Measurements from ENCODE around the gene ADORA2A. TPM values are rescaled to one million over a fixed set of nuclear protein-coding genes. Genes with fewer than 3 reads are reported as not detected.
A peak's percentile ranks its signal among the peaks of the same experiment; 100 is the strongest.

The ADORA2A gene
- polyA plus RNA-seq, 1 donor from 2014 or later, result 26.6 TPM

GRCh38 chr22:24410110-24410856 lies 17.1 kb upstream of the ADORA2A start:
- no peaks in the 10 kb centered on the region for H3K9me3 Mint-ChIP-seq
- H3K27me3 Mint-ChIP-seq, result no peaks in the 10 kb centered on the region
- H3K4me3 Mint-ChIP-seq, result no peak overlapping the region
- peaks cover 2 to 5% (median 4%) of the 10 kb centered on the region in 3 donors for H3K4me1 Mint-ChIP-seq
- peak overlapping the region in 1 of 3 donors; percentile 4 for H3K27ac Mint-ChIP-seq
- peaks cover under 1% of the 10 kb centered on the region for H3K36me3 Mint-ChIP-seq

GRCh38 chr22:24411256-24412004 lies 16.0 kb upstream of the ADORA2A start:
- Mint-ChIP-seq H3K36me3 (peaks cover 2% of the 10 kb centered on the region), H3K27me3 (no peaks in the 10 kb centered on the region), H3K4me3 (no peak overlapping the region), H3K27ac (no peak overlapping the region), H3K9me3 (no peaks in the 10 kb centered on the region), H3K4me1 (peaks cover 0 to 5% (median 2%) of the 10 kb centered on the region in 3 donors)

GRCh38 chr22:24412274-24412673 lies 15.1 kb upstream of the ADORA2A start:
- Mint-ChIP-seq H3K27ac (no peak overlapping the region), H3K36me3 (peaks cover 2% of the 10 kb centered on the region), H3K27me3 (no peaks in the 10 kb centered on the region), H3K9me3 (no peaks in the 10 kb centered on the region), H3K4me3 (no peak overlapping the region), H3K4me1 (peaks cover 0 to 5% (median 2%) of the 10 kb centered on the region in 3 donors)

GRCh38 chr22:24413271-24413670 lies 14.1 kb upstream of the ADORA2A start:
- peaks cover 0 to 2% (median 0%) of the 10 kb centered on the region in 3 donors for H3K4me1 Mint-ChIP-seq
- H3K27me3 Mint-ChIP-seq, result no peaks in the 10 kb centered on the region
- no peaks in the 10 kb centered on the region for H3K9me3 Mint-ChIP-seq
- H3K36me3 Mint-ChIP-seq, result peaks cover 2% of the 10 kb centered on the region
- H3K27ac Mint-ChIP-seq, result no peak overlapping the region
- no peak overlapping the region for H3K4me3 Mint-ChIP-seq

- Mint-ChIP-seq H3K27ac (no peak overlapping the region), H3K36me3 (peaks cover 2% of the 10 kb centered on the region), H3K9me3 (no peaks in the 10 kb centered on the region), H3K4me1 (peaks cover 0 to 2% (median 0%) of the 10 kb centered on the region in 3 donors), H3K27me3 (no peaks in the 10 kb centered on the region), H3K4me3 (no peak overlapping the region)
Observed at GRCh38 chr22:24413736-24414385, 13.5 kb upstream of the ADORA2A start.

- no peak overlapping the region for H3K27ac Mint-ChIP-seq
- H3K4me1 Mint-ChIP-seq, result peaks cover 0 to under 1% (median 0%) of the 10 kb centered on the region in 3 donors
- H3K27me3 Mint-ChIP-seq, result no peaks in the 10 kb centered on the region
- peaks cover 2% of the 10 kb centered on the region for H3K36me3 Mint-ChIP-seq
- no peaks in the 10 kb centered on the region for H3K9me3 Mint-ChIP-seq
- no peak overlapping the region for H3K4me3 Mint-ChIP-seq
Observed at GRCh38 chr22:24414523-24414922, 12.9 kb upstream of the ADORA2A start.

- Mint-ChIP-seq H3K4me3 (no peak overlapping the region), H3K9me3 (no peaks in the 10 kb centered on the region), H3K36me3 (peaks cover 2% of the 10 kb centered on the region), H3K4me1 (peaks cover 0 to 1% (median 0%) of the 10 kb centered on the region in 3 donors), H3K27me3 (no peaks in the 10 kb centered on the region), H3K27ac (peak overlapping the region in 1 of 3 donors; percentile 6)
Observed at GRCh38 chr22:24414984-24415945, 12.1 kb upstream of the ADORA2A start.

- H3K9me3 Mint-ChIP-seq, result no peaks in the 10 kb centered on the region
- H3K27me3 Mint-ChIP-seq, result no peaks in the 10 kb centered on the region
- H3K36me3 Mint-ChIP-seq, result peaks cover 2% of the 10 kb centered on the region
- peak overlapping the region; percentile 23 to 50 (median 29) for H3K27ac Mint-ChIP-seq
- peaks cover 0 to 1% (median under 1%) of the 10 kb centered on the region in 3 donors for H3K4me1 Mint-ChIP-seq
- no peak overlapping the region for H3K4me3 Mint-ChIP-seq
Observed at GRCh38 chr22:24416095-24416494, 11.3 kb upstream of the ADORA2A start.

- Mint-ChIP-seq H3K4me3 (no peak overlapping the region), H3K27ac (peak overlapping the region in 2 of 3 donors; percentile 29 to 50), H3K27me3 (no peaks in the 10 kb centered on the region)
Observed at GRCh38 chr22:24416611-24417010, 10.8 kb upstream of the ADORA2A start.

GRCh38 chr22:24417200-24417599 lies 10.2 kb upstream of the ADORA2A start:
- no peaks in the 10 kb centered on the region for H3K27me3 Mint-ChIP-seq
- peaks cover 4 to 6% (median 6%) of the 10 kb centered on the region in 3 donors for H3K4me1 Mint-ChIP-seq
- peaks cover 2% of the 10 kb centered on the region for H3K36me3 Mint-ChIP-seq
- H3K27ac Mint-ChIP-seq, result peak overlapping the region in 1 of 3 donors; percentile 53
- no peaks in the 10 kb centered on the region for H3K9me3 Mint-ChIP-seq
- no peak overlapping the region for H3K4me3 Mint-ChIP-seq

More at GRCh38 chr22:24416611-24417010, 10.8 kb upstream of the ADORA2A start:
- Mint-ChIP-seq H3K36me3 (peaks cover 2% of the 10 kb centered on the region), H3K9me3 (no peaks in the 10 kb centered on the region), H3K4me1 (peaks cover 4 to 5% (median 5%) of the 10 kb centered on the region in 3 donors)

GRCh38 chr22:24417901-24418641 lies 9.3 kb upstream of the ADORA2A start:
- H3K27ac Mint-ChIP-seq, result peak overlapping the region in 1 of 3 donors; percentile 53
- peaks cover 2% of the 10 kb centered on the region for H3K36me3 Mint-ChIP-seq
- H3K27me3 Mint-ChIP-seq, result no peaks in the 10 kb centered on the region
- no peaks in the 10 kb centered on the region for H3K9me3 Mint-ChIP-seq
- peaks cover 4 to 10% (median 6%) of the 10 kb centered on the region in 3 donors for H3K4me1 Mint-ChIP-seq
- H3K4me3 Mint-ChIP-seq, result no peak overlapping the region

GRCh38 chr22:24418786-24419474 lies 8.5 kb upstream of the ADORA2A start:
- H3K36me3 Mint-ChIP-seq, result peaks cover 2% of the 10 kb centered on the region
- no peaks in the 10 kb centered on the region for H3K9me3 Mint-ChIP-seq
- no peaks in the 10 kb centered on the region for H3K27me3 Mint-ChIP-seq
- peak overlapping the region in 2 of 3 donors; percentile 34 to 89 for H3K27ac Mint-ChIP-seq
- no peak overlapping the region for H3K4me3 Mint-ChIP-seq
- H3K4me1 Mint-ChIP-seq, result peaks cover 4 to 10% (median 6%) of the 10 kb centered on the region in 3 donors

GRCh38 chr22:24419475-24419850 lies 7.9 kb upstream of the ADORA2A start:
- Mint-ChIP-seq H3K27ac (peak overlapping the region in 2 of 3 donors; percentile 34 to 89), H3K27me3 (no peaks in the 10 kb centered on the region), H3K36me3 (peaks cover 2% of the 10 kb centered on the region), H3K9me3 (no peaks in the 10 kb centered on the region), H3K4me1 (peaks cover 4 to 10% (median 6%) of the 10 kb centered on the region in 3 donors), H3K4me3 (peak overlapping the region in 2 of 4 donors; percentile 9 to 17)

All from IgD-negative memory B cell (primary cell).